GM12878 (cell line): ENCODE data around the gene TRAPPC3. TPM values are rescaled to one million over a fixed set of nuclear protein-coding genes. Genes with fewer than 3 reads are reported as not detected.

Experiments
- BHLHE40 ChIP-seq, 2 experiments: fragments of 450-650 bp in 1 of 2; IDR thresholded peaks; 2 replicates each; pipeline ENCODE4 v1.6.1; 2011 to 2017; ENCODE audit warnings: low read depth in 2 of 2, borderline replicate concordance in 1 of 2, improper control_type of control experiment in 1 of 2, low read length in 1 of 2, mild to moderate bottlenecking in 1 of 2
- BRCA1 ChIP-seq: IDR thresholded peaks from 2 replicates; pipeline ENCODE4 v1.6.1; 2011; ENCODE audit warnings: low read depth, low read length, improper control_type of control experiment
- CBX3 ChIP-seq: fragments of 200-600 bp; sonication (generic); IDR thresholded peaks from 2 replicates; pipeline ENCODE4 v1.6.1; 2016; ENCODE audit warnings: low read depth, borderline replicate concordance
- CHD2 ChIP-seq: IDR thresholded peaks from 2 replicates; pipeline ENCODE4 v1.6.1; 2011; ENCODE audit warnings: low read depth, low read length, improper control_type of control experiment, borderline replicate concordance
- FOXK2 ChIP-seq: fragments of 450-650 bp; IDR thresholded peaks from 2 replicates; pipeline ENCODE4 v1.6.1; 2017; ENCODE audit warnings: mild to moderate bottlenecking, moderate library complexity
- GATAD2B ChIP-seq: fragments of 450-650 bp; conservative IDR thresholded peaks from 2 replicates; pipeline ENCODE4 v1.6.1; 2017; ENCODE audit warnings: low read depth, mild to moderate bottlenecking, moderate library complexity
- HCFC1 ChIP-seq: fragments of 150-350 bp; IDR thresholded peaks from 2 replicates; pipeline ENCODE4 v1.6.1; 2014; ENCODE audit warnings: low read length
- IKZF2 ChIP-seq, 2 experiments: fragments of 450-650 bp; IDR thresholded peaks; 2 replicates each; pipeline ENCODE4 v1.6.1; 2017; ENCODE audit warnings: mild to moderate bottlenecking in 2 of 2, moderate library complexity in 2 of 2
- IRF4 ChIP-seq: IDR thresholded peaks from 2 replicates; pipeline ENCODE4 v1.6.1; 2011; ENCODE audit warnings: low read depth, low read length
- LARP7 ChIP-seq: fragments of 450-650 bp; IDR thresholded peaks from 2 replicates; pipeline ENCODE4 v1.6.1; 2017; ENCODE audit warnings: mild to moderate bottlenecking
- MEF2A ChIP-seq: IDR thresholded peaks from 2 replicates; pipeline ENCODE4 v1.6.1; 2011; ENCODE audit warnings: low read depth, mild to moderate bottlenecking, low read length, moderate library complexity; ENCODE audit not compliant: insufficient read depth
- MTA2 ChIP-seq: fragments of 450-650 bp; IDR thresholded peaks from 2 replicates; pipeline ENCODE4 v1.6.1; 2016; ENCODE audit warnings: low read depth, mild to moderate bottlenecking, moderate library complexity
- MTA3 ChIP-seq: IDR thresholded peaks from 2 replicates; pipeline ENCODE4 v1.6.1; 2012; ENCODE audit warnings: low read length, inconsistent platforms, borderline replicate concordance
- MXI1 ChIP-seq: fragments of 150-350 bp; IDR thresholded peaks from 2 replicates; pipeline ENCODE4 v1.6.1; 2011; ENCODE audit warnings: low read depth, mild to moderate bottlenecking, inconsistent platforms, low read length, improper control_type of control experiment
- POLR2AphosphoS2 ChIP-seq: IDR thresholded peaks from 2 replicates; pipeline ENCODE4 v1.6.1; 2011; ENCODE audit warnings: low read depth, mild to moderate bottlenecking, low read length, improper control_type of control experiment, moderate library complexity
- POU2F2 ChIP-seq: IDR thresholded peaks from 3 replicates; pipeline ENCODE4 v1.6.1; 2011; ENCODE audit warnings: low read depth, mild to moderate bottlenecking, low read length, borderline replicate concordance
- SIX5 ChIP-seq: IDR thresholded peaks from 2 replicates; pipeline ENCODE4 v1.6.1; 2011; ENCODE audit warnings: mild to moderate bottlenecking, low read depth, low read length, moderate library complexity; ENCODE audit not compliant: severe bottlenecking
- ZBED1 ChIP-seq: IDR thresholded peaks from 2 replicates; pipeline ENCODE4 v1.6.1; 2016; ENCODE audit warnings: borderline replicate concordance
- polyA plus RNA-seq, 11 experiments: library from polyadenylated mRNA; depleted of rRNA in 4 of 11; unstranded in 6 of 11; stranded (reverse) in 5 of 11; fragments of >200 nt; fragmentation: Nextera tagmentation in 4 of 11; fragmentation: Illumina TruSeq in 1 of 11; extraction: Ambion mirVana in 4 of 11; extraction: Trizol in 1 of 11; gene quantifications; 1 replicate in 1 of 11; 2 replicates in 10 of 11; pipeline versions ENCODE4 v1.2.1 to v1.2.3, GENCODE V29; 2011 to 2016; ENCODE audit warnings: inconsistent platforms in 2 of 11, missing spikeins in 2 of 11, low read depth in 1 of 11
- total RNA-seq, 4 experiments: library from RNA; depleted of rRNA in 3 of 4; stranded (reverse); fragments of >200 nt in 3 of 4; fragmentation: Illumina TruSeq in 1 of 4; extraction: Trizol in 1 of 4; gene quantifications; 2 replicates each; pipeline versions ENCODE4 v1.2.1 to v1.2.3, GENCODE V29; 2013 to 2021
- TF ChIP-seq, protein P1 (sequence below): fragments of 450-650 bp; IDR thresholded peaks from 2 replicates; pipeline ENCODE4 v1.6.1; 2017; ENCODE audit warnings: low read depth, mild to moderate bottlenecking, moderate library complexity
- TF ChIP-seq, protein P2 (sequence below): fragments of 450-650 bp; IDR thresholded peaks from 2 replicates; pipeline ENCODE4 v1.6.1; 2016; ENCODE audit warnings: mild to moderate bottlenecking, moderate library complexity, borderline replicate concordance
- TF ChIP-seq, protein P3 (sequence below): fragments of 450-650 bp; IDR thresholded peaks from 2 replicates; pipeline ENCODE4 v1.6.1; 2017; ENCODE audit warnings: mild to moderate bottlenecking, low read depth, inconsistent platforms; ENCODE audit not compliant: poor library complexity, severe bottlenecking

The TRAPPC3 gene
- total and polyA plus RNA-seq, 10 of the 15 experiments (the other 5 are each of a cell fraction or from before 2014, with no cell fraction given): 14.7 to 122 (median 70.5) TPM

DNA sequence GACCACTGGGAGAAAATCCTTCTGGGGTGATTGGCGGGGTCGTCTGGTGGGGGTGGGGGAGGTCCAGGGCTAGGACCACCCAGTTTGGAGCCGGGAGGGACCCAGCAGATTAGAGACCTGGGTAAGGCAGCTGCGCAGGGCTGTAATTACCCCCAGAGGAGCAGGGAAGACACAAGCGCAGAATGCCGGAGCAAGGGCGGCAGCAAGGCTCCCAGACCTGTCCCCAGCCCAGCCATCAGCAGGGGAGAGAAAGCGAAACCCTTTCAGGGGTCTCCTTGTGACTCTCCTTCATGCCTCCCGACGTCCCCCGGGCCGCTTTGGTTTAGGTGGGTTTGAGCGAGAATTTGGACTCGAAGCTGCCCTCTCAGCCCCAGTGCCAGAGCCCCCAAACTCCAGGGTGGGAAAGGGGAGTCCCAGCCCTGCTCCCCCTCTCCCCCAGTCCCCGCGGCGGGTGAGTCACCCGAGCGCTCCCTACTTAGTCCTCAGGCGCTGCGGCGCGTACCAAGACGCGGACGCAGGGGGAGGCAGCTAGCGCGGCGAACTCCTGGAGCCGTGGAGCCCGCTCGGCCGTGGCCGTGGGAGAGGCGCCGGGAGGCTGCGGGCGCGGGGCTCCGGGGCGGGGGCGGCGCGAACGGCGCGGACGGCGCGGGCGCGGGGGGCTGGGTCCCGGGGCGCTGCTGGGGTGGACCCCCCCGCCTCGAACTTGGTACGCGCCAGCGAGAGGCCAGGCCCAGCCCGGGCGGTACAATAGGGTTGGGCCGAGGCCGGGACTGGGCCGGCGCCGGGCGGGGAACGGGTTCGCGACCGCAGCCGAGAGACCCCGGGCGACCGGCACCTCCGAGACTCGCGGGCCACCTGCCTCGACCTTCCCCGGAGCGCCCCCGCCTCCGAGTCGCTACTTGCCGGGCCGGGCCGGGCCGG lies 6.4 kb upstream of the TRAPPC3 start, which contains the start of gene MAP7D1 (continued):
- peak; percentile 89 for TF ChIP-seq FOXK2
- no peak for TF ChIP-seq ZBED1
- TF ChIP-seq LARP7: peak; percentile 81
- no peak for TF ChIP-seq MEF2A
- no peak for TF ChIP-seq SIX5
- peak; percentile 8; the same call in 1 of the 2 replicates for TF ChIP-seq MXI1
- no peak for TF ChIP-seq IRF4
- TF ChIP-seq BHLHE40 (IDR thresholded peaks at IDR 0.05; ENCODE audit: borderline replicate concordance in 1 of 2, low read depth in 2 of 2, low read length in 1 of 2): peak; percentile 83 to 96
- no peak for TF ChIP-seq CHD2
- peak; percentile 51 to 61; a peak in 2 of 4 replicates for TF ChIP-seq IKZF2 (IDR thresholded peaks at IDR 0.05)
- TF ChIP-seq, protein P1, sequence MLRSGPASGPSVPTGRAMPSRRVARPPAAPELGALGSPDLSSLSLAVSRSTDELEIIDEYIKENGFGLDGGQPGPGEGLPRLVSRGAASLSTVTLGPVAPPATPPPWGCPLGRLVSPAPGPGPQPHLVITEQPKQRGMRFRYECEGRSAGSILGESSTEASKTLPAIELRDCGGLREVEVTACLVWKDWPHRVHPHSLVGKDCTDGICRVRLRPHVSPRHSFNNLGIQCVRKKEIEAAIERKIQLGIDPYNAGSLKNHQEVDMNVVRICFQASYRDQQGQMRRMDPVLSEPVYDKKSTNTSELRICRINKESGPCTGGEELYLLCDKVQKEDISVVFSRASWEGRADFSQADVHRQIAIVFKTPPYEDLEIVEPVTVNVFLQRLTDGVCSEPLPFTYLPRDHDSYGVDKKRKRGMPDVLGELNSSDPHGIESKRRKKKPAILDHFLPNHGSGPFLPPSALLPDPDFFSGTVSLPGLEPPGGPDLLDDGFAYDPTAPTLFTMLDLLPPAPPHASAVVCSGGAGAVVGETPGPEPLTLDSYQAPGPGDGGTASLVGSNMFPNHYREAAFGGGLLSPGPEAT: peak; percentile 81; the same call in 1 of the 2 replicates
- TF ChIP-seq, protein P2, sequence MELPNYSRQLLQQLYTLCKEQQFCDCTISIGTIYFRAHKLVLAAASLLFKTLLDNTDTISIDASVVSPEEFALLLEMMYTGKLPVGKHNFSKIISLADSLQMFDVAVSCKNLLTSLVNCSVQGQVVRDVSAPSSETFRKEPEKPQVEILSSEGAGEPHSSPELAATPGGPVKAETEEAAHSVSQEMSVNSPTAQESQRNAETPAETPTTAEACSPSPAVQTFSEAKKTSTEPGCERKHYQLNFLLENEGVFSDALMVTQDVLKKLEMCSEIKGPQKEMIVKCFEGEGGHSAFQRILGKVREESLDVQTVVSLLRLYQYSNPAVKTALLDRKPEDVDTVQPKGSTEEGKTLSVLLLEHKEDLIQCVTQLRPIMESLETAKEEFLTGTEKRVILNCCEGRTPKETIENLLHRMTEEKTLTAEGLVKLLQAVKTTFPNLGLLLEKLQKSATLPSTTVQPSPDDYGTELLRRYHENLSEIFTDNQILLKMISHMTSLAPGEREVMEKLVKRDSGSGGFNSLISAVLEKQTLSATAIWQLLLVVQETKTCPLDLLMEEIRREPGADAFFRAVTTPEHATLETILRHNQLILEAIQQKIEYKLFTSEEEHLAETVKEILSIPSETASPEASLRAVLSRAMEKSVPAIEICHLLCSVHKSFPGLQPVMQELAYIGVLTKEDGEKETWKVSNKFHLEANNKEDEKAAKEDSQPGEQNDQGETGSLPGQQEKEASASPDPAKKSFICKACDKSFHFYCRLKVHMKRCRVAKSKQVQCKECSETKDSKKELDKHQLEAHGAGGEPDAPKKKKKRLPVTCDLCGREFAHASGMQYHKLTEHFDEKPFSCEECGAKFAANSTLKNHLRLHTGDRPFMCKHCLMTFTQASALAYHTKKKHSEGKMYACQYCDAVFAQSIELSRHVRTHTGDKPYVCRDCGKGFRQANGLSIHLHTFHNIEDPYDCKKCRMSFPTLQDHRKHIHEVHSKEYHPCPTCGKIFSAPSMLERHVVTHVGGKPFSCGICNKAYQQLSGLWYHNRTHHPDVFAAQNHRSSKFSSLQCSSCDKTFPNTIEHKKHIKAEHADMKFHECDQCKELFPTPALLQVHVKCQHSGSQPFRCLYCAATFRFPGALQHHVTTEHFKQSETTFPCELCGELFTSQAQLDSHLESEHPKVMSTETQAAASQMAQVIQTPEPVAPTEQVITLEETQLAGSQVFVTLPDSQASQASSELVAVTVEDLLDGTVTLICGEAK: no peak
- no peak for TF ChIP-seq HCFC1
- TF ChIP-seq POU2F2: peak; percentile 44; the same call in 2 of the 3 replicates
- TF ChIP-seq MTA3: no peak
- TF ChIP-seq MTA2: peak; percentile 57; the same call in 1 of the 2 replicates
- TF ChIP-seq POLR2AphosphoS2: peak; percentile 87
- TF ChIP-seq GATAD2B: peak; percentile 11; the same call in 1 of the 2 replicates
- TF ChIP-seq, protein P3, sequence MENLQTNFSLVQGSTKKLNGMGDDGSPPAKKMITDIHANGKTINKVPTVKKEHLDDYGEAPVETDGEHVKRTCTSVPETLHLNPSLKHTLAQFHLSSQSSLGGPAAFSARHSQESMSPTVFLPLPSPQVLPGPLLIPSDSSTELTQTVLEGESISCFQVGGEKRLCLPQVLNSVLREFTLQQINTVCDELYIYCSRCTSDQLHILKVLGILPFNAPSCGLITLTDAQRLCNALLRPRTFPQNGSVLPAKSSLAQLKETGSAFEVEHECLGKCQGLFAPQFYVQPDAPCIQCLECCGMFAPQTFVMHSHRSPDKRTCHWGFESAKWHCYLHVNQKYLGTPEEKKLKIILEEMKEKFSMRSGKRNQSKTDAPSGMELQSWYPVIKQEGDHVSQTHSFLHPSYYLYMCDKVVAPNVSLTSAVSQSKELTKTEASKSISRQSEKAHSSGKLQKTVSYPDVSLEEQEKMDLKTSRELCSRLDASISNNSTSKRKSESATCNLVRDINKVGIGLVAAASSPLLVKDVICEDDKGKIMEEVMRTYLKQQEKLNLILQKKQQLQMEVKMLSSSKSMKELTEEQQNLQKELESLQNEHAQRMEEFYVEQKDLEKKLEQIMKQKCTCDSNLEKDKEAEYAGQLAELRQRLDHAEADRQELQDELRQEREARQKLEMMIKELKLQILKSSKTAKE: peak; percentile 60
- TF ChIP-seq CBX3: no peak
- no peak for TF ChIP-seq BRCA1
- TF ChIP-seq, all 136 proteins: peak for 34
